PFSK-1 (cell line): Measurements from ENCODE around the gene HACD3.

Source experiments
- FOXP2 ChIP-seq: optimal IDR thresholded peaks from 2 replicates; pipeline ENCODE3; 2011; ENCODE audit warnings: borderline replicate concordance, control low read depth, inconsistent platforms; ENCODE audit not compliant: insufficient read depth; ENCODE audit errors: extremely low read length, extremely low read depth
- POLR2AphosphoS5 ChIP-seq: IDR thresholded peaks from 2 replicates; pipeline ENCODE4 v1.6.1; 2012; ENCODE audit warnings: low read depth, mild to moderate bottlenecking, control low read depth, low read length, moderate library complexity
- SIN3A ChIP-seq: IDR thresholded peaks from 2 replicates; pipeline ENCODE4 v1.6.1; 2012; ENCODE audit warnings: mild to moderate bottlenecking, low read length, moderate library complexity, borderline replicate concordance; ENCODE audit not compliant: insufficient read depth
- TAF1 ChIP-seq: IDR thresholded peaks from 2 replicates; pipeline ENCODE4 v1.6.1; 2012; ENCODE audit warnings: low read length, control low read depth, borderline replicate concordance; ENCODE audit not compliant: insufficient read depth
- TF ChIP-seq, protein P1 (sequence below), 2 experiments: IDR thresholded peaks; 2 replicates each; pipeline versions ENCODE4 v1.6.1 to v1.8.0; 2011 to 2012; ENCODE audit warnings: low read depth in 2 of 2, low read length in 2 of 2, control low read depth in 1 of 2, inconsistent platforms in 1 of 2, mild to moderate bottlenecking in 1 of 2, moderate library complexity in 1 of 2; ENCODE audit not compliant: insufficient read depth in 1 of 2

Gene HACD3

DNA sequence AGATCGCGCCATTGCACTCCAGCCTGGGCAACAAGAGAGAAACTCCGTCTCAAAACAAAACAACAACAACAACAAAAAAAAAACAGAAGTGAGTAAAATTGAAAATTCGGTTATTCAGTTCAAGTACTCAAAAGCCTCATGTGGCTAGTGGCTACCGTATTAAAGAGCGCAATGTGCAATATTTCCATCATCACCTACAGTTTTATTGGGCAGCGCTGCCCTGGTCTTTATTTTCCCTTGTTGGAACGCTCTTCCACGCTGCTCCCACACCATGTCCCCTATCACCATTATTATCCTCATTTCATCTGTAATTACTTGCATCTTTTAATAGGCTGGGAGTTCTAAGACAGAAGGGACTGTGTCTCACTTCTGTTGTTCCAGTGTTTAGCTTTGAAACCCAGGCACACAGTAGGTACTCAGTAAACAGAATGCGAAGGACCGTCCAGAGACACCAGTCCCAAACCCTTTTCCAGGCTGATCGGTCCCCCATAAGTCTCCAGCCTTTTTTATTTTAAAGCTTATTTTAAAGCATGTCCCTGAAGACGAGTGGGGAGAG is 423 bp upstream of the HACD3 start:
- TF ChIP-seq FOXP2 (no peak), SIN3A (no peak), POLR2AphosphoS5 (no peak), TAF1 (no peak)
- TF ChIP-seq, protein P1, sequence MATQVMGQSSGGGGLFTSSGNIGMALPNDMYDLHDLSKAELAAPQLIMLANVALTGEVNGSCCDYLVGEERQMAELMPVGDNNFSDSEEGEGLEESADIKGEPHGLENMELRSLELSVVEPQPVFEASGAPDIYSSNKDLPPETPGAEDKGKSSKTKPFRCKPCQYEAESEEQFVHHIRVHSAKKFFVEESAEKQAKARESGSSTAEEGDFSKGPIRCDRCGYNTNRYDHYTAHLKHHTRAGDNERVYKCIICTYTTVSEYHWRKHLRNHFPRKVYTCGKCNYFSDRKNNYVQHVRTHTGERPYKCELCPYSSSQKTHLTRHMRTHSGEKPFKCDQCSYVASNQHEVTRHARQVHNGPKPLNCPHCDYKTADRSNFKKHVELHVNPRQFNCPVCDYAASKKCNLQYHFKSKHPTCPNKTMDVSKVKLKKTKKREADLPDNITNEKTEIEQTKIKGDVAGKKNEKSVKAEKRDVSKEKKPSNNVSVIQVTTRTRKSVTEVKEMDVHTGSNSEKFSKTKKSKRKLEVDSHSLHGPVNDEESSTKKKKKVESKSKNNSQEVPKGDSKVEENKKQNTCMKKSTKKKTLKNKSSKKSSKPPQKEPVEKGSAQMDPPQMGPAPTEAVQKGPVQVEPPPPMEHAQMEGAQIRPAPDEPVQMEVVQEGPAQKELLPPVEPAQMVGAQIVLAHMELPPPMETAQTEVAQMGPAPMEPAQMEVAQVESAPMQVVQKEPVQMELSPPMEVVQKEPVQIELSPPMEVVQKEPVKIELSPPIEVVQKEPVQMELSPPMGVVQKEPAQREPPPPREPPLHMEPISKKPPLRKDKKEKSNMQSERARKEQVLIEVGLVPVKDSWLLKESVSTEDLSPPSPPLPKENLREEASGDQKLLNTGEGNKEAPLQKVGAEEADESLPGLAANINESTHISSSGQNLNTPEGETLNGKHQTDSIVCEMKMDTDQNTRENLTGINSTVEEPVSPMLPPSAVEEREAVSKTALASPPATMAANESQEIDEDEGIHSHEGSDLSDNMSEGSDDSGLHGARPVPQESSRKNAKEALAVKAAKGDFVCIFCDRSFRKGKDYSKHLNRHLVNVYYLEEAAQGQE (IDR thresholded peaks at IDR 0.05; ENCODE audit: insufficient read depth in 1 of 2, low read depth in 2 of 2, low read length in 2 of 2) = no peak

DNA sequence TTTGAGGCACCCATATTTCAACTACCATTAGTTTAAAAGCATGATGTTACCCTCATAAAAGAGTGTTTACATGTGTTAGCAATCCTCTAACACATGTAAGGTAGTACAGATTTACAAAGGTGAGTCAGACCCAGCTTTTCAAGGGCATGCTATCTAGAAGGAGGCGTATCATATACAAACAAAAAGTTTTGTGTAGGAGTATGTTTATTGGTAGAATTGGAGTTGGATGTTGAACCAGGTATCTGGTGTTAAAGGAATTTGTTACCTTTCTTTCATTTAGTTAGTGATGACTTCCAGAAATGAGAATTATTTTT is 2.4 kb downstream of the HACD3 start:
- no peak for TF ChIP-seq POLR2AphosphoS5
- TF ChIP-seq SIN3A = no peak
- TF ChIP-seq TAF1 = no peak
- no peak for TF ChIP-seq FOXP2
- TF ChIP-seq, protein P1 (IDR thresholded peaks at IDR 0.05; ENCODE audit: insufficient read depth in 1 of 2, low read depth in 2 of 2, low read length in 2 of 2) = no peak

DNA sequence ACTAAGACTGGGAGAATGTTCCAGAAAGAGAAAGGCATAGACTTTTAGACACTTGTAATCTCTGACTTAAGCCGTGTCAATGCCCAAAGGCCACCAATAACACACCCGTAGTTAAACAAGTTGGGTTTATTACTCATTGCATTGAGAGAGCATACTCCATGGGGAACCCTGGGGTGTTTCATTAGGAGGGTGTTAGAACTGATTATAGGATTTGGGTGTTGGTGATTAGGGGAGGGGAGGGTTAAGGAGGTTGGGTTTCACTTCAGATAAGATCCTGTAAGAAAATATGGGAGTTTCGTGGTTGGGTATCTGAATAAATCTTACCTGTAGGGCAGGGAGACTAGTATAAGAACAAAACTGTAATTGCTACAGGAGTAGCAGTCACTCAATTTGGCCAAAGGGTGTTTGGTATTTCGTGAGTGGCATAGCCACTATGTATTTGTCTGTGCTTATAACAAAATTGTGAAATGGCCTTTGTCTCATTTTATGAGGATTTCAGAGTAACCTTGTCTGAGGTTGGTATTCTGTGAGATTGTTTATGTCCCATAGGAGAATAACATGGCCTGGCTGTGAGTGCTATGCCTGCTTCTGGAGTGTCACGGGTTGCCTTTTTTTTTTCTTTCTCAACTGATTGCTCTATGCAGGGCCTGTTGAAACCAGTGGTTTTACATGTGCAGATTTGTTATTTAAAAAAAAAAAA is 2.9 kb downstream of the HACD3 start:
- no peak for TF ChIP-seq POLR2AphosphoS5
- TF ChIP-seq, protein P1 (IDR thresholded peaks at IDR 0.05; ENCODE audit: insufficient read depth in 1 of 2, low read depth in 2 of 2, low read length in 2 of 2) = no peak
- no peak for TF ChIP-seq SIN3A
- no peak for TF ChIP-seq FOXP2
- TF ChIP-seq TAF1 = no peak

DNA sequence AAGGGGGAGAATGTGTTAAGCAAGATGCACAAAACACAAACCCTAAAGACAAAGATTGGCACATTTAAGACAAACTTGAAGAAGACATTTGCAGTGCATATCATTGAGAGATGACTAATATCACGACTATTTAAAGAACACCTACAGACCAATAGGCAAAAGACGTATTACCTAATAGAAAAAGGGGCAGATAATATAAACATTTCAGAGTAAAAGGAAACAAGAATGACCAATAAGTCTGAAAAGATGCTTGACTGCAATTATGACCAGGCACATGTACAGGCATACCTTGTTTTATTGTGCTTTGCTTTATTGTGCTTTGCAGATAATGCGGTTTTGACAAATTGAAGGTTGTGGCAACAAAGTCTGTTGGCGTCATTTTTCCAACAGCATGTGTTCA is 4.9 kb downstream of the HACD3 start:
- TF ChIP-seq, protein P1 (IDR thresholded peaks at IDR 0.05; ENCODE audit: insufficient read depth in 1 of 2, low read depth in 2 of 2, low read length in 2 of 2) = no peak
- no peak for TF ChIP-seq TAF1
- no peak for TF ChIP-seq POLR2AphosphoS5
- TF ChIP-seq SIN3A = no peak
- TF ChIP-seq FOXP2 = no peak

DNA sequence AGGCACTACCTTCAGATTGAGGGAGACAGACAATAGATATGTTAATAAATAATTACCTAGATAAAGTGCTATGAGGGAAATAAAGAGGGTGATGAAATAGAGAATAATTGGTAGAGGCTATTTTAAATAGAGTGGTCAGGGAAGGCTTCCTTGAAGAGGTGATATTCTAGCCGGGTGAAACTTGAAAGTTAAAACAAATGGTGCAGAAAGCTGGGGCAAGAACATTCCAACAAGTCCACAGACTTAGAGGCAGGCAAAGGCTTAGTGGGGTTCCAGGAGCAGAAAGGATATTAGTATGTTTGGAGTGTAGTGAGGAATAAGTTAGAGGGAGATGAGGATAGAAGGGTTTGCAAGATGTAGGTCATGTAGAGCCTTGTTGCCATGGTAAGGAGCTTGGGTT is 10.1 kb downstream of the HACD3 start:
- TF ChIP-seq, protein P1 (IDR thresholded peaks at IDR 0.05; ENCODE audit: insufficient read depth in 1 of 2, low read depth in 2 of 2, low read length in 2 of 2) = no peak
- TF ChIP-seq TAF1 (no peak), POLR2AphosphoS5 (no peak), FOXP2 (no peak), SIN3A (no peak)
